Measurements from ENCODE around the gene RHOBTB1.

DNA sequence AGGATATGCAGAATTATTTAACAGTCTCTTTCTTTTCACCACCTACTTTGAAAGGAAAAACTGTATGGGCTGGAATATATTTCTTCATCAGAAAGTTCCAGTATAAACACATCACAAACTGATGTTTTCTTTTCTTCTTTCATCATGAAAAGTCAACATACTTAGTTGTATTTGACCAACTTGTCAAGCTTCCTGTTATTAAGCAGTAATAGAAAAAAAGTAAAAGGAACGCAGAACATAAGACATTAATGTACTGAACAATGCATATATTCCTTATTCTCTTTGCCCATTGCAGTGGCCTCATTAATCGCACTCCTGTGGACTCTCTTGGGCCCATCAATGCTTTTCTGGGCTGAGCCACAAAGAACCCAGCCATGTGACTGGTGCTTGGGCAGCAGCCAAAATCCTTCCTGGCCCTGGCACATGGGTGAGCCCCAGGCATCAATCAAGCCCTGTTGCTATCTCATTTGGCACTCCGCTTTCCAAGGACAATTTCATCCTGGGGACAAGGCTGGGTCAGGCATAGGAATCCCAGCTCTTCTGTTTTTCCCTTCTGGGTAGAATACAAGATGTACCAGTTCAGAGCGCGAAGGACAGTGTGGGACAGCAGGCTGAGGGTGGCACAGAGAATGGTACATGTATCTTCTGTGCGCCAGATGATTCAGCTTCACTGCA lies 42.3 kb downstream of the RHOBTB1 start:
- TF ChIP-seq CTCF (IDR thresholded peaks at IDR 0.05; ENCODE audit: low read depth, low read length) (no peak), EZH2phosphoT487 (IDR thresholded peaks at IDR 0.05; ENCODE audit: low read depth) (no peak)
